Right lobe of liver (tissue), 6 donors: Measurements from ENCODE around the gene TMEM205. TPM values are rescaled to one million over a fixed set of nuclear protein-coding genes. Genes with fewer than 3 reads are reported as not detected.
A peak's percentile ranks its signal among the peaks of the same experiment; 100 is the strongest.

Experiments used
- ATAC-seq, 4 donors: fragments of 200-7000 bp; cut with Tn5 transposase; one replicate each; pipeline ENCODE4 v1.9.1; 2020; ENCODE audit warnings: mild to moderate bottlenecking in 4 of 4, moderate library complexity in 4 of 4
- DNase-seq, 3 donors: peaks; one replicate each; pipeline ENCODE4 v3.0.0-alpha.2; 2020
- H3K27ac ChIP-seq, 3 donors: fragments of 200-600 bp; one replicate each; pipeline ENCODE4 v1.8.0; 2022
- H3K27me3 ChIP-seq, 2 donors: fragments of 200-600 bp; one replicate each; pipeline ENCODE4 v1.8.0; 2022
- H3K36me3 ChIP-seq, 4 donors: fragments of 200-600 bp; sonication (generic) in 1 of 4; one replicate each; pipeline versions ENCODE4 v1.5.1 to v1.8.0; 2017 to 2022; ENCODE audit warnings: control low read depth in 1 of 4
- H3K4me1 ChIP-seq, 4 donors: fragments of 200-600 bp; sonication (generic) in 1 of 4; one replicate each; pipeline versions ENCODE4 v1.5.1 to v1.8.0; 2017 to 2022; ENCODE audit warnings: control low read depth in 1 of 4
- H3K4me3 ChIP-seq, 3 donors: fragments of 200-600 bp; one replicate each; pipeline ENCODE4 v1.8.0; 2022
- H3K9me3 ChIP-seq, 4 donors: fragments of 200-600 bp; sonication (generic) in 1 of 4; one replicate each; pipeline versions ENCODE4 v1.5.1 to v1.8.0; 2017 to 2022; ENCODE audit warnings: control low read depth in 1 of 4
- CTCF ChIP-seq, 4 donors: fragments of 200-600 bp in 3 of 4; fragments of 450-650 bp in 1 of 4; IDR thresholded peaks; one replicate each; pipeline versions ENCODE4 v1.5.1 to v1.8.0; 2016 to 2022; ENCODE audit warnings: antibody characterized with exemption in 4 of 4, mild to moderate bottlenecking in 2 of 4
- POLR2A ChIP-seq: fragments of 450-650 bp; IDR thresholded peaks from one replicate; pipeline ENCODE4 v1.6.1; 2017; ENCODE audit warnings: antibody characterized with exemption, mild to moderate bottlenecking
- WGBS: methylation state at CpG from one replicate; pipeline ENCODE4 v1.1.6; 2018; ENCODE audit warnings: low coverage, low lambda C conversion rate; ENCODE audit not compliant: insufficient coverage; ENCODE audit errors: missing lambda C conversion rate; 5-methylcytosine and 5-hydroxymethylcytosine counted together
- intact Hi-C, 2 donors: fragments of 100-400 bp; cut with DNase I; formaldehyde crosslinking; loops; one replicate each; pipeline versions ENCODE4 v1.11.2 to v1.14.1; 2022
- total RNA-seq, 6 experiments: library from RNA; depleted of rRNA in 2 of 6; stranded (reverse); fragments of >200 nt in 2 of 6; fragmentation: NEBNext Ultra II Directional in 3 of 6; extraction: Animal tissue kit (Norgen Biotek cat#: 25700) in 3 of 6; gene quantifications; one replicate each; pipeline versions ENCODE4 v1.1.0 to v1.2.4, GENCODE V29; 2016 to 2023
- donor health status: DM: no; HTN: yes; CAD: no.
- donor health status: DM: no; HTN: no; CAD: no.
- donor health status: DM: no; HTN: no; CAD: no.
- donor health status: DM: no; HTN: yes; CAD: no.
- donor health status: DM: no; HTN: yes; CAD: no.

TMEM205 gene
- total RNA-seq, 6 experiments from 2014 or later, result 138 to 605 (median 165) TPM

- H3K4me1 ChIP-seq, result peaks cover 0 to 22% (median 6%) of the 10 kb centered on the region in 4 donors
- H3K9me3 ChIP-seq, result no peaks in the 10 kb centered on the region
- peak within 1 kb of the TSS; percentile 43 to 61 (median 46) for H3K4me3 ChIP-seq
- peak; percentile 26 for TF ChIP-seq POLR2A
- TF ChIP-seq CTCF (IDR thresholded peaks at IDR 0.05), result no peak
- intact Hi-C loops, result no loop called here
- 28% methylated on average over 28 of the region's 53 CpGs for WGBS
- H3K36me3 ChIP-seq, result peaks cover 0 to 10% (median 5%) of the 10 kb centered on the region in 4 donors
- peak within 1 kb of the TSS; percentile 8 to 57 (median 36) for H3K27ac ChIP-seq
- ATAC-seq, result peak; percentile 78 to 95 (median 89)
- no peaks in the 10 kb centered on the region for H3K27me3 ChIP-seq
- peak; percentile 87 to 93 (median 91) for DNase-seq
Observed at GRCh38 chr19:11339254-11340098, 6.6 kb downstream of the TMEM205 start, which contains the start of gene RAB3D. TSS of gene RAB3D (minus strand) at chr19:11339657. CDS start at chr19:11337399, 2,258 bp downstream.

- no peaks in the 10 kb centered on the region for H3K9me3 ChIP-seq
- intact Hi-C loops, result no loop called here
- peak overlapping the region; percentile 43 to 61 (median 46) for H3K4me3 ChIP-seq
- peak overlapping the region; percentile 8 to 57 (median 36) for H3K27ac ChIP-seq
- H3K36me3 ChIP-seq, result peaks cover 0 to 11% (median 5%) of the 10 kb centered on the region in 4 donors
- ATAC-seq, result peak in 3 of 4 donors; percentile 4 to 6 (median 6)
- no peak for TF ChIP-seq POLR2A
- no peak for TF ChIP-seq CTCF (IDR thresholded peaks at IDR 0.05)
- H3K4me1 ChIP-seq, result peaks cover 0 to 14% (median 1%) of the 10 kb centered on the region in 4 donors
- no peaks in the 10 kb centered on the region for H3K27me3 ChIP-seq
- WGBS, result 52% methylated on average over 15 of the region's 21 CpGs
- no peak for DNase-seq
Observed at GRCh38 chr19:11338569-11339253, 7.4 kb downstream of the TMEM205 start.

- Histone ChIP-seq H3K27ac (peak overlapping the region in 1 of 3 donors; percentile 8), H3K9me3 (no peaks in the 10 kb centered on the region), H3K4me1 (peaks cover 0 to 10% (median 0%) of the 10 kb centered on the region in 4 donors), H3K36me3 (peaks cover 0 to 11% (median 5%) of the 10 kb centered on the region in 4 donors), H3K27me3 (no peaks in the 10 kb centered on the region), H3K4me3 (no peak overlapping the region)
- ATAC-seq, result no peak
- intact Hi-C loops, result no loop called here
- no peak for DNase-seq
- 89% methylated on average over 3 of the region's 7 CpGs for WGBS
- TF ChIP-seq CTCF (IDR thresholded peaks at IDR 0.05), result no peak
- no peak for TF ChIP-seq POLR2A
Observed at GRCh38 chr19:11338121-11338520, 7.9 kb downstream of the TMEM205 start.

GRCh38 chr19:11337080-11337479 is 9.0 kb downstream of the TMEM205 start:
- intact Hi-C loops, result no loop called here

More at GRCh38 chr19:11337080-11337479, 9.0 kb downstream of the TMEM205 start:
- WGBS, result 56% methylated on average over 3 of the region's 14 CpGs
- Histone ChIP-seq H3K27ac (no peak overlapping the region), H3K36me3 (peaks cover 0 to 8% (median under 1%) of the 10 kb centered on the region in 4 donors), H3K4me3 (no peak overlapping the region), H3K9me3 (no peaks in the 10 kb centered on the region), H3K4me1 (peaks cover 0 to 10% (median 0%) of the 10 kb centered on the region in 4 donors), H3K27me3 (no peaks in the 10 kb centered on the region)
- ATAC-seq (no peak), DNase-seq (no peak)
- TF ChIP-seq POLR2A (no peak), CTCF (IDR thresholded peaks at IDR 0.05) (no peak)
